Activated T-cell treated with anti-CD3 and anti-CD28 coated beads for 1 hour (primary cell): Measurements from ENCODE around the gene HOXD3.
A peak's percentile ranks its signal among the peaks of the same experiment; 100 is the strongest.

ENCODE experiments used
- DNase-seq: peaks from one replicate; pipeline ENCODE4 v3.0.0-alpha.2; 2020; ENCODE audit warnings: low read depth

Gene HOXD3

DNA sequence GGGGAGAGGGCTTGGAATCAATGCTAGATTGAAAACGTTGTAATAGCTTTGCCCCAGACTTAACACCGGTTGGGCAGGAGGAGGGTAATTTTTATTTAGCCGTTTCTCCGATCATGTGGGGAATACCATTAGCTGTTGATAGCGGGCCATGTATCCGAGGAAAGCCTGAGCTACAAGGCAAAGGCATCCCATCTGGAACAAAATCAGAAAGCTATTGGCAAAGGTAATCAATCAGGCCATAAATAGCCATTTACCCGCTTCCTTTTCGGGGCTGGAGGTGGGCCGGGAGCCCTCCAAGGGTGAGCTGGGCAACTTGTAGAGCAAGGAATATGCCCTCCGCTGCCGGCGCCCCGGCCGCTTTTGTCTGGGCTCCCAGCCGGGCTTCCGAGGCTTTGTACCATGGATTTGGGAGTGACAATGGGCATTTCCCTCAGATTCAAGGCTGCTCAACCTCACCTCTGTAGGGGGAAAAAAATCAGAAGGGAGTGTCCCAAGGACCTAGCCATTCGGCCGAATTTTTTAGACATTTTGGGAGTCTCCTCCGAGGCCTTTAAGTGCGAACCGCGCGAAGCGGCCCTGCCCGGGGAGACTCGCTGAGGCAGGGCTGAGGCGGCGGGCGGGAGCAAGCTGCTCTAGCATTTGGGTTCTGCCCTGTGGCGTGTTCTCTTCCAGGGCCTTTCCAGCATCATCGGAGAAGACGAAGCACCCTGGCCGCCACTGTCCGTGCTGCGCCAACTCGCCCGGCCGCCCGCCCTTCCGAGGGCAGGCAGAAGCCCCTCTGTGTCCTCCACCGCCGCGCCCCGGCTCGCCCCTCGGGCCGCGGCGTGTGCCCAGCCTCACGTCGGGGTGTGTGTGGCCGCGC, 35.7 kb upstream of the HOXD3 start:
- no peak for DNase-seq

DNA sequence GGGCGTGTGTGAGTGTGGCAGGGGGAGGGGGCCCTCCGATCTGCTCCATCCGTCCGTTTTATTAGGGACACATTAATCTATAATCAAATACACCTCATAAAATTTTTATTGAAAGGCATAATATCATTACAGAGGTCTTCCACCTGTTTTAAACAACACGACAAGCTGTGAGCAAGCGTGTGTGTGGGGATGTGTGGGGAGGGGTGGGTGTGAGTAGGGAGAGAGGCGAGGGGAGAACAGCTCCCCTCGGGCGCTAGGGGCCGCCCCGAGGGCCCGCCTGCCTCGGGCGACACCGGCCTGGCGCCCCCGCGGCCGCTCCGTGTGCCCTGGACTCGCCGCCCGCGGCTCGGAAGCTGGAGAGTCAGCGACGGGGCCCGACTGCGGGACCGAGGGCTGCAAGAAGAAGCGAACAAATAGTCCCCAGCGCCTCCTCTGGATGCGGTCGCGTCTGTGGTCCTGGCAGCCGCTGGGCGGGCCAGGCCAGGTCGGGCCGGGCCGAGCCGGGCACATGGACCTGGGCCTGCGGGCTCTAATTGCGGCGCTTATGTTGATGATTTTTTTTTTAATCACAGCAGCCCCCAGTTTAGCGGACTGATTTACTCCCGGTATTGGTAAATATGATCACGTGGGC, 34.9 kb upstream of the HOXD3 start:
- DNase-seq, result no peak

DNA sequence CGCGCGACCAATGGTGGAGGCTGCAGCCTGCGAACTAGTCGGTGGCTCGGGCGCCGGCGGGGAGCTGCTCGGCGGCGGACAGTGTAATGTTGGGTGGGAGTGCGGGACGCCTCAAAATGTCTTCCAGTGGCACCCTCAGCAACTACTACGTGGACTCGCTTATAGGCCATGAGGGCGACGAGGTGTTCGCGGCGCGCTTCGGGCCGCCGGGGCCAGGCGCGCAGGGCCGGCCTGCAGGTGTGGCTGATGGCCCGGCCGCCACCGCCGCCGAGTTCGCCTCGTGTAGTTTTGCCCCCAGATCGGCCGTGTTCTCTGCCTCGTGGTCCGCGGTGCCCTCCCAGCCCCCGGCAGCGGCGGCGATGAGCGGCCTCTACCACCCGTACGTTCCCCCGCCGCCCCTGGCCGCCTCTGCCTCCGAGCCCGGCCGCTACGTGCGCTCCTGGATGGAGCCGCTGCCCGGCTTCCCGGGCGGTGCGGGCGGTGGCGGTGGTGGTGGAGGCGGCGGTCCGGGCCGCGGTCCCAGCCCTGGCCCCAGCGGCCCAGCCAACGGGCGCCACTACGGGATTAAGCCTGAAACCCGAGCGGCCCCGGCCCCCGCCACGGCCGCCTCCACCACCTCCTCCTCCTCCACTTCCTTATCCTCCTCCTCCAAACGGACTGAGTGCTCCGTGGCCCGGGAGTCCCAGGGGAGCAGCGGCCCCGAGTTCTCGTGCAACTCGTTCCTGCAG, 34.3 kb upstream of the HOXD3 start, which contains the start of gene HOXD9:
HOXD9 (plus strand) TSS at position 37 of the 728 bp plus-strand sequence; CDS start at position 87, 50 bp downstream.
- DNase-seq, result no peak

- no peak for DNase-seq
Observed at GRCh38 chr2:176123411-176124109, 33.5 kb upstream of the HOXD3 start.

DNA sequence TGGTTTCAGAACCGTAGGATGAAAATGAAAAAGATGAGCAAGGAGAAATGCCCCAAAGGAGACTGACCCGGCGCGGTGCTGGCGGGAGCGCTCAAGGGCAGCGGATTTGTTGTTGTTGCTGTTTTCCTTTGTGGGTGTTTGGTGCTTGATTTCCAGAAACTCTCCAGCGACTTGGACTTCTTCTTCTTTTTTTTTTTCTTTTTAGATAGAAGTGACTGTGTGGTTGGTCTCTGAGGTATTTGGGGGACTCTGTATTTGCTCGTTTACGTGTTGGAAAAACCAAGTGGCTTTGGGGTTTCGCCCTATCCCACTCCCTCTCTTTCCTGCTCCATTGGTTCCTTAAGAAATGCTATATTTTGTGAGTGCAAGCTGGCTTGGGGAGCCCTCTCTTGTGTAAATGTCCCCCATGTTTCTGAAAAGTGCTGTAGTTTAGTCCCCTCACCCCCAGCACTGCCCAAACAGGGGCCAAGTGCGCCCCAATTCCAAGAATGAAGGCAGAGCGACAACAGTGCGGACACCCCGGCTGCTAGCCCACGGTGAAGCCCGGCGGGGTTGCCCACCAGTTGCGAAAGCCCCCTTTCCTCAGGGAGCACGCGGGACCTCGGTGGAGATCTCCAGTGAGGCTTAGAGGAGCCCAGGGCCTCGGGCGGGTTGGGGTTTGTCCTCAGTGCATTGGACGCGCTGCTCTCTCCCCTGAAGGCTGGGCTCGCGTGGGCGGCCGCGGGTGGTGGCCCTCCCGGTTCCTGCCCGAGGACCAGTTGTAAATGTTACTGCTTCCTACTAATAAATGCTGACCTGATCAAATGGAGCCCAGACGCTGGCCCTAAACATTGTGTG, 32.8 kb upstream of the HOXD3 start:
- DNase-seq, result no peak

DNA sequence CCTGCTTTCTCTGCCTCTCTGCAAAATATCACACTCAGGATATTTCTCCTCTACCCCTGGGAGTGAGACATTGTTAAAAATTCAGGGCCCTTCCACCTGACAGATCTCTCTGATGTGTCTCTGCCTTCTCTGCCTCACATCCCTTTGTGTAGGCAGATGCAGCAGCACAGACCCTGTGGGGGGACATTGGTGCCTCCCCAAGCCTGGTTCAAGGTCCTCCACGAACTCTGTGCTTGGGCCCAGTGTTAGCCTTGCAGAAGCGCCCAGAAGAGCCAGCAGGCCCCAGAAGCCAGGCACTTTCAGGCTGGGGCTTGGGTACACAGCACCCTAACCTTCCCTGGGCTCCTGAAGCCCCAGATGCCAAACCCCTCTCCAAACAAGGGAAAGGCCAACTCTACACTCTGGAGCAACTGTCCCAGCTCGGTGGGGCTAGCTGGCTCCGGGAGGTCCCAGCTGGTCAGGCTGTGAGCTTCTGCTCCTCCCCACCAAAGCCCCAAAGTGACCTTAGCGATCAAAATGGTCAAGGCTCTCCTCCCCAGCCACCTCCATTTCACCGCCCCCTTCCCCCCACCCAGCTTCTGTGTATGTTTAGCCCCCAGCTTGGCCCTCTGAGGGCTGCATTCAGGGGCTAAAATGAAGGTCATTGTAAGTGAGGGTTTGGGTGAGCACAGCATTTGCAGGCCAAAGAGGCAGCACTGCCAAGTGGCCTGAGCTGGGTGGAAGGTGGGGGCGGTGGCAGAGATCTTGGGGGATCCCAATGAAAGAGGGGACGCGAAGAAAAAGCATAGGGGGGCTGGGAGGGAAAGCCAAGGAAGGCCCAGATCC, 31.9 kb upstream of the HOXD3 start:
- DNase-seq, result no peak

DNA sequence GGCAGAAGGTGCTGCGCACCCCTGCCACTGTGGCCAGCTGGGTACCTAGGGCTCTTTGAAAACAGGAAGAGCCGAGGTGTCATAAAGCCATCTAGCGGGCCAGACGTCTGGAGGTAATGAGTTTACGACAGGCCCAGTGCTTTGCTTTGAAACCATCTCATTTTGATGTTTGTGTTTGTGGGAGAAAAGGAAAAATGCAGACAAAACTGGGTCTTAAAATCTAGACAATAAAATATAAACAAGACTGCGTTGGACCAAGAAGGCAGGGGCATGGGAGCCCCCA, 31.4 kb upstream of the HOXD3 start:
- DNase-seq, result no peak

GRCh38 chr2:176126929-176127773, 30.0 kb upstream of the HOXD3 start:
- peak; percentile 67 for DNase-seq

DNA sequence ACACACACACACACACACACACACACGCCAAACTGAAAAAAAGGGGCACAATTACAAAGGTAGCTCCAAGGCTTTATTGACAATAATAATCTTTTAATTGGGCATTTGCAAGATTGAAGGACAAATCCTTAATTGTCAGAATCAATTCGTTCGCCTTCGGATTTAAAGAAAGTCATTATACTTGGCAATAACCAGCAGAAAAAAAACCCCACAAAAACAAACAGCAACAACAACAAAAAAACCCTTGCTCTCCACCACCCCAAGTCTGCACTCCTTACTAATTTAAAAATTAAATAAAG, 29.4 kb upstream of the HOXD3 start:
- no peak for DNase-seq

DNA sequence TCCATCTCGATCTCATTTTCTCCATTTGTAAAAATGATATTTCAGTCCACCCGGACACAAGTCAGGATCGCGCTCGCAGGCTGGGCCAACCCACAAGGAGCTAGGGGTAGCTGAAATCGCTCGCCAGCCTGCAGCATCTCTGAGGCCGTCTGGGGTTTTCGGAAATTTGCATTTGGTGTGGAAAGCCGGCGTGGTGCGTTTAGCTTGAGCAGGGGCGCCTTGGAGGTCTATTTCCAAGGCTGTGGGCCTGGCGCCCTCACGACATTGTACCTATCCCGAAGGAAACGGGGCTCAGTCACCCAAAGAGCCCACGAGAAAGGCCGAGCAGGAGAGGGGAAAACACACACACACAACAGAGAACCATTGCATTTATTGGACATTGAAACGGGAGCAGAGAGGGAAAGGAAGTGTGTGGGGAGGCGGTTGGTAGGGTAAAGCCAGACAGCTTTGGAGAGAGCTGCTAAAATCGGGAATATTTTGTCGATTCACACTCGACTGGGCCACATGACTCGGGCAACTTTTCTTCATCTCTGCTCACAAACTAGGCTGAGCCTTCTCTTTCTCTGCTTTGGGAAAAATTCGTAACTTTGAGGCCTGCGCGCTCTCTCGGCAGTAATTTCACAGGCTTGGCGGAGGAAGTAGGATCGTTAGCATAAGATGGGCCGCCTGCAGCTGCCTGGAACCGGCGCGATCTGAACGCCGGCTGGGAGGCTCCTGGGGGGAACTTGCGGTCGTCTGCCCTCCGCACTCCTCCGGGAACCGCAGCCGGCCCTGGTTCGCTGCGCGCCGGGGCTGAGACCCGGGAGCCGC, 28.7 kb upstream of the HOXD3 start:
- no peak for DNase-seq

DNA sequence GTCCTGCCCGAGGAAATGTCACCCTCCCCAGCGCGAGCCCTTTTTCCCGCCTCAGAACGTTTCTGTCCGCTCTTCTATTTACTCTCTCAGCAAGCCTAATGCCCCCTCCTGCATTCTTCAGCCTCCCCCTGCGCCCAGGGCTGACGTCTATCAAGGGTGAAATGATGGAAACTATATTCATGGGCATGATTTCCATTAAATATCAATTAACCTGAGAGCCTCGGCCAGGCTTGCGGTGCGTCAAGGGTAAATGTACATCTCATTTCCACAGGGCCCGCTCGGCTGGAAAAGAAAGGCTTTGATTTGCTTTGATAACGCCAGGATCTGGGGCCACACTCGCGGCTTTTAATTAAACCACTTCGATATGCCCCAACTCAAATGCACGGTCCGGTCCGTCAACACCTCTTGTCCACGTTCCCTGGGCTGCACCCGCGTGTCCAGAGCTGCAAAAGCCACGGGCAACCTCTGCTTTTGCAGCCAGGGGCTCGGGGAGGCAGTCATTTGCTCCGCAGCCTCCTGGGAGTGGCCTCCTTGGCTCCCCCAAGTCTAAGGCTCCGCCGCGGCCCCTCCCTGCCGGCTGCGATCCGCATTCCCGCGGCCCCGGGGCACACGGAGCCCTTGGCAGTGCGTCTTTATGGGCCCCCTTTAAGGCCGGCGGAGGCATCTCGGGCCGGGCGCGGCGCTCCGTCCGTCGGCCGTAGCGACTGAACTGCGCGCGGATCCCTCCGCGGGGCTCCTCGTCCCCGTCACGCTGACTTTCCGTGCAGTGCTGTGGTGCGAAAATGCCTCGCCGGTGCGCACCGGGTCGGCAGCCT, 27.9 kb upstream of the HOXD3 start, which contains the start of gene HOXD8:
HOXD8 (plus strand) TSS at position 724 of the 815 bp plus-strand sequence. CDS start 662 bp downstream, outside the sequence.
- DNase-seq, result no peak

GRCh38 chr2:176129813-176130146, 27.3 kb upstream of the HOXD3 start:
- DNase-seq, result no peak

- DNase-seq, result no peak
Observed at GRCh38 chr2:176130147-176130956, 26.8 kb upstream of the HOXD3 start.

- DNase-seq, result no peak
Observed at GRCh38 chr2:176130957-176131847, 25.9 kb upstream of the HOXD3 start.

DNA sequence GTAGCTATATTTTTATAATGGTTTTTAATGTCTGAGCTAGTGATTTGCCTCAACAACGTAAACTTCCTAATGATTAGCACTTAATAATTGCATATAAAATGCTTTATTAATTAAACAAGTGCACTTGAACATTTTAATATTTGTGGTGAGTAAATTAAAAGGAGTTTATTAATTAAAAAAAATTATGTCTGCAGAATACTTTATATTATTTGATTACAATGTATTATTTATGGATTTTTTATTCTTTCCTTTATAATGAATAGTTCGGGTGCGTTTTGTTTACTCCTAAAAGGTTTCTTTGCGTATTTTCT, 25.3 kb upstream of the HOXD3 start:
- no peak for DNase-seq
